Measurements from ENCODE around the gene ZBTB37. TPM values are rescaled to one million over a fixed set of nuclear protein-coding genes. Genes with fewer than 3 reads are reported as not detected.

Gene ZBTB37
- total and polyA plus RNA-seq, 12 donors: 0.91 to 20.4 (median 9.5) TPM

- intact Hi-C loops (cut with DNase I): no loop called here
- H3K4me1 ChIP-seq (replicated peaks in 1 of 2): no peaks in the 10 kb centered on the region
- H3K9me3 ChIP-seq (replicated peaks in 1 of 3): no peaks in the 10 kb centered on the region
- H3K27me3 ChIP-seq: no peaks in the 10 kb centered on the region
- H3K36me3 ChIP-seq (replicated peaks in 1 of 2): no peaks in the 10 kb centered on the region
- TF ChIP-seq POLR2A (IDR thresholded peaks at IDR 0.05) (no peak), CTCF (IDR thresholded peaks at IDR 0.05) (no peak)
- no peak for DNase-seq
- H3K4me3 ChIP-seq: no peak overlapping the region
- H3K27ac ChIP-seq: no peak overlapping the region
- 77 to 93% (median 87%) methylated on average over 4 of the region's 4 CpGs for WGBS, 4 donors
These were observed 48.5 kb downstream of the ZBTB37 start for GRCh38 chr1:173916667-173917066.

- Histone ChIP-seq H3K27ac (no peak within 1 kb of the TSS), H3K36me3 (replicated peaks in 1 of 2) (no peaks in the 10 kb centered on the region), H3K27me3 (no peaks in the 10 kb centered on the region), H3K9me3 (replicated peaks in 1 of 3) (no peaks in the 10 kb centered on the region), H3K4me3 (no peak within 1 kb of the TSS), H3K4me1 (replicated peaks in 1 of 2) (no peaks in the 10 kb centered on the region)
- 91 to 97% (median 92%) methylated on average over 3 of the region's 3 CpGs for WGBS, 4 donors
- TF ChIP-seq CTCF (IDR thresholded peaks at IDR 0.05): no peak
- TF ChIP-seq POLR2A (IDR thresholded peaks at IDR 0.05): no peak
- intact Hi-C loops (cut with DNase I): no loop called here
- no peak for DNase-seq
These were observed 49.0 kb downstream of the ZBTB37 start, which contains the start of gene SERPINC1 for GRCh38 chr1:173917149-173917548. Gene SERPINC1 (minus strand): TSS chr1:173917327. CDS start chr1:173917259, 68 bp downstream.

- no peak for TF ChIP-seq CTCF (IDR thresholded peaks at IDR 0.05)
- TF ChIP-seq POLR2A (IDR thresholded peaks at IDR 0.05): no peak
- Histone ChIP-seq H3K9me3 (replicated peaks in 1 of 3) (no peaks in the 10 kb centered on the region), H3K4me1 (replicated peaks in 1 of 2) (no peaks in the 10 kb centered on the region), H3K36me3 (replicated peaks in 1 of 2) (no peaks in the 10 kb centered on the region), H3K27me3 (no peaks in the 10 kb centered on the region), H3K4me3 (no peak overlapping the region), H3K27ac (no peak overlapping the region)
- no peak for DNase-seq
- intact Hi-C loops (cut with DNase I): no loop called here
- WGBS, 4 donors: 88 to 91% (median 90%) methylated on average over 12 of the region's 12 CpGs
These were observed 49.7 kb downstream of the ZBTB37 start for GRCh38 chr1:173917635-173918493.

GRCh38 chr1:173920861-173921260, 52.7 kb downstream of the ZBTB37 start:
- no peak overlapping the region for H3K4me3 ChIP-seq
- no peaks in the 10 kb centered on the region for H3K27me3 ChIP-seq
- no peak for DNase-seq
- 80 to 93% (median 83%) methylated on average over 5 of the region's 5 CpGs for WGBS, 4 donors
- H3K36me3 ChIP-seq (replicated peaks in 1 of 2): no peaks in the 10 kb centered on the region
- TF ChIP-seq POLR2A (IDR thresholded peaks at IDR 0.05) (no peak), CTCF (IDR thresholded peaks at IDR 0.05) (no peak)
- no peak overlapping the region for H3K27ac ChIP-seq
- no peaks in the 10 kb centered on the region for H3K9me3 ChIP-seq (replicated peaks in 1 of 3)
- no peaks in the 10 kb centered on the region for H3K4me1 ChIP-seq (replicated peaks in 1 of 2)
- intact Hi-C loops (cut with DNase I): no loop called here

Measured in adrenal gland (tissue), 12 donors.